ENCODE data around the gene DNAH12.

- no peak for TF ChIP-seq EZH2 (IDR thresholded peaks at IDR 0.05; ENCODE audit: insufficient read depth, poor library complexity, severe bottlenecking)
- TF ChIP-seq EZH2phosphoT487 (IDR thresholded peaks at IDR 0.05; ENCODE audit: insufficient read depth, low read depth) = no peak
Measured at GRCh38 chr3:57497904-57498303, 46.2 kb downstream of the DNAH12 start.
